H1 (cell line): ENCODE data around the gene ZMIZ1.

ENCODE experiments used
- CEBPB ChIP-seq: IDR thresholded peaks from 2 replicates; pipeline ENCODE4 v1.6.1; 2012; ENCODE audit warnings: low read depth, low read length
- CTBP2 ChIP-seq: IDR thresholded peaks from 2 replicates; pipeline ENCODE4 v1.7.0; 2011; ENCODE audit warnings: borderline replicate concordance, mild to moderate bottlenecking, moderate library complexity, mixed read lengths, low read length; ENCODE audit not compliant: insufficient read depth, insufficient read length
- CTCF ChIP-seq, 3 experiments: IDR thresholded peaks; 1 replicate in 2 of 3; 2 replicates in 1 of 3; pipeline versions ENCODE4 v1.5.1 to v1.6.1; 2011; ENCODE audit warnings: low read length in 3 of 3, mild to moderate bottlenecking in 3 of 3, inconsistent platforms in 2 of 3, low read depth in 1 of 3, moderate library complexity in 1 of 3; ENCODE audit not compliant: insufficient read depth in 1 of 3; ENCODE audit errors: control extremely low read depth in 1 of 3
- EZH2 ChIP-seq: fragments of 200-600 bp; sonication (generic); IDR thresholded peaks from 2 replicates; pipeline ENCODE4 v1.7.1; 2012; ENCODE audit warnings: low read depth, mild to moderate bottlenecking, moderate library complexity, low read length, inconsistent platforms; ENCODE audit not compliant: severe bottlenecking
- FOSL1 ChIP-seq: IDR thresholded peaks from 2 replicates; pipeline ENCODE4 v1.6.1; 2011; ENCODE audit warnings: mild to moderate bottlenecking, low read depth, low read length, moderate library complexity; ENCODE audit not compliant: insufficient read depth
- GABPA ChIP-seq: IDR thresholded peaks from 2 replicates; pipeline ENCODE4 v1.6.1; 2011; ENCODE audit warnings: mild to moderate bottlenecking, low read length, moderate library complexity, borderline replicate concordance; ENCODE audit not compliant: insufficient read depth
- GTF2F1 ChIP-seq: IDR thresholded peaks from 2 replicates; pipeline ENCODE4 v1.6.1; 2012; ENCODE audit warnings: low read depth, low read length, improper control_type of control experiment, borderline replicate concordance
- HDAC6 ChIP-seq: IDR thresholded peaks from one replicate; pipeline ENCODE4 v1.7.1; 2012; ENCODE audit warnings: low read depth, mild to moderate bottlenecking, inconsistent platforms, low read length, moderate library complexity
- RAD21 ChIP-seq, 2 experiments: IDR thresholded peaks in 1 of 2; conservative IDR thresholded peaks in 1 of 2; 2 replicates each; pipeline ENCODE4 v1.6.1; 2011; ENCODE audit warnings: low read depth in 2 of 2, low read length in 2 of 2, improper control_type of control experiment in 1 of 2, inconsistent platforms in 1 of 2, mild to moderate bottlenecking in 1 of 2, moderate library complexity in 1 of 2
- RFX5 ChIP-seq: IDR thresholded peaks from 2 replicates; pipeline ENCODE4 v1.6.1; 2011; ENCODE audit warnings: low read depth, low read length, improper control_type of control experiment, borderline replicate concordance
- SP2 ChIP-seq: IDR thresholded peaks from 2 replicates; pipeline ENCODE4 v1.6.1; 2012; ENCODE audit warnings: mild to moderate bottlenecking, low read length, inconsistent platforms
- SUZ12 ChIP-seq: fragments of 200-600 bp; sonication (generic); IDR thresholded peaks from 2 replicates; pipeline ENCODE4 v1.6.1; 2012; ENCODE audit warnings: mild to moderate bottlenecking, inconsistent platforms, low read length, moderate library complexity, mixed read lengths
- TAF1 ChIP-seq: IDR thresholded peaks from 2 replicates; pipeline ENCODE4 v1.6.1; 2011; ENCODE audit warnings: mild to moderate bottlenecking, low read depth, low read length
- USF2 ChIP-seq: IDR thresholded peaks from 2 replicates; pipeline ENCODE4 v1.6.1; 2011; ENCODE audit warnings: low read length, improper control_type of control experiment

- no peak for TF ChIP-seq RFX5
- TF ChIP-seq EZH2, result no peak
- no peak for TF ChIP-seq CTCF (IDR thresholded peaks at IDR 0.05; ENCODE audit: control extremely low read depth in 1 of 3, insufficient read depth in 1 of 3, low read depth in 1 of 3, low read length in 3 of 3)
- no peak for TF ChIP-seq TAF1
- TF ChIP-seq CTBP2, result no peak
- TF ChIP-seq SUZ12, result no peak
- TF ChIP-seq USF2, result no peak
- no peak for TF ChIP-seq FOSL1
- no peak for TF ChIP-seq SP2
- no peak for TF ChIP-seq HDAC6
- no peak for TF ChIP-seq GABPA
- TF ChIP-seq CEBPB, result no peak
- no peak for TF ChIP-seq GTF2F1
- no peak for TF ChIP-seq RAD21 (IDR thresholded peaks at IDR 0.05 in 1 of 2, conservative IDR thresholded peaks at IDR 0.05 in 1 of 2; ENCODE audit: low read depth in 2 of 2, low read length in 2 of 2)
These were observed 45.3 kb upstream of the ZMIZ1 start for GRCh38 chr10:79023240-79024162.
